HG03342 (cell line): ENCODE measurements around the gene STX18.

Experiments used
- ATAC-seq: cut with Tn5 transposase; IDR thresholded peaks from one replicate; pipeline ENCODE4 v1.9.1; 2021; ENCODE audit warnings: mild to moderate bottlenecking, moderate library complexity; ENCODE audit not compliant: unreplicated experiment

Gene STX18

DNA sequence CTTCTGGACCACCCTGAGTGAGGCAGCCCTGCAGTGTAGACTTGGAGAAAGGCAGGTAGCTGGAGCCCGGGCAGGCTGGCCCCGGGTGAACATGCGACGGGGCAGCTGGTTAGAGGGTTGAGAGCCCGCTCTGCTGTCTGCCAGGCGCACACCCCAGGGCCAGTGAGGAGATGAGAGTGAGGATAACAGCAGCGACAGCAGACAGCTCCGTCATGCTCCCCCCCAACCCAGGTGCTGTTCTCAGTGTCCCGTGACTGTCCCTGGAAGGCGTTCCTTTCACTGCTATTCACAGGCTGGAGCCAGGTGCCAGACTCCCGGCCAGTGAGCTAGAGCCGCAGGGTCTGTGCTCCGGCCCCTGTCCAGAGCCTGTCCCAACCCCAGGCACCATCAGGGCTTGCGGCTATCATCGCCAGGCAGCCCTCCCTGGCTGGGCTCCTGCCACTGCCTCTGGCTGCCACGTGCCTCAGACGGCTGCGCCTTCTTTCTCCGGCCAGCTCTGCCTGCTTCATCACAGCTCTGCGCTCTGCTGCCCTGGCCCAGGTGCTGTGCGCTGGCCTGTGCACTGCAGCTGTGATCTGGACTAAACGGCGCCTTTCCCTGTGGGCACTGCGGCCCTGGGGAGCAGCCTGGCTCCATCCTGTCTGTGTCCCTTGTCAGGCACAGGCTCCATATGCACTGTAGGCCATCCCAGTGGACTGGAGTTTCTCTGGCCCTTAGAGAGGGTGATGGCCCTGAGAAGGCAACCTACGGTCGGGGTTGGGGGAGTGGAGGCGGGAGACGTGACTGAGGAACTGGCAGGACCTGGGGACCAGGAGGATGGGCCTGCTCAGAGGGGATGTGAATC, 135.2 kb downstream of the STX18 start:
- no peak for ATAC-seq

DNA sequence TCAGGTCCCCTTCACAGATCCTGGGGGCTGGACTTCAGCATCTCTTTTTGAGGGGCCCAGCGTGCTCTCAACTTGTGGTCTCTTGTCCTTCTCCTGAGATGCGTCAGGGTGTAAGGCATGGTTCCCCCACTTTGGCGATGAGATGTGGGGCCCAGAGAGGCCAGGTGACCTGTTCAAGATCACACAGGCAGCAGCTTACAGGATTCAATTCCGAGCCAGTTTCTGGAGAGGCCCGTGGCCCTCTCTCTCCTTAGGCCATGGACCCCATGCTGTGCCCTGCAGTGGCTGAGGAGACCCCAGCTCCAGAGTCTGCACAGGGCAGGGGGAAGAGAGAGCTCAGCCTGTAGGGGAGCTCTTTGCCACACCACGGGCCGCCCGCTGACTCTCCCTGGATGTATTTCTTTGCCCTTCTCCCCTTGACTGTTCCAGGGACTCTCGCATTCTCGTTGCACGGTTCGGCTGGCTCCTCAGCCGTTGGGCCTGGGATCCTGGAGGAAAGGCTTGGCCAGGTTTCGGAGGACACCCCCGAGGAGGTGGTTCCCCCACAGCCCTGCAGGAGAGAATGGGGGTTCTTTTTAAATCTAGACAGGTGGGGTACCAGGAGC, 136.4 kb downstream of the STX18 start:
- ATAC-seq, result no peak

DNA sequence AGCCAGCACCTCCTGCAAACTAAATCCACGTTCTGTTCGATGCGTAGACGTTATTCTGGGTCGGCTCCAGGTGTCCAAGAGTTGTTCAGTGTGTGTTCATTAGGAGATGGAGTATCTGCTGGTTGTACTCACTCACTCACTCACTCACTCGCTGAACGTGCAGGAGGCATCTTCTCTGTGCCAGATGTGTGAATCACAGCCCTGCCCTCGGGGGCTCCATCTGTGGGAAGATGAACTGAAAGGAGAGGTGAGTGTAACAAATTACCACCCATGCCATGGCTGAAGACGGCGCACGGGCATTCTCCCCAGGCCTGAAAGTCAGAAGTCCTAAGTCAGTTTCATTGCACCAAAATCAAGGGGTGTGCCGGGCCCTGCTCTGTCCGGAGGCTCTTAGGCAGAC, 138.9 kb downstream of the STX18 start:
- ATAC-seq, result no peak

DNA sequence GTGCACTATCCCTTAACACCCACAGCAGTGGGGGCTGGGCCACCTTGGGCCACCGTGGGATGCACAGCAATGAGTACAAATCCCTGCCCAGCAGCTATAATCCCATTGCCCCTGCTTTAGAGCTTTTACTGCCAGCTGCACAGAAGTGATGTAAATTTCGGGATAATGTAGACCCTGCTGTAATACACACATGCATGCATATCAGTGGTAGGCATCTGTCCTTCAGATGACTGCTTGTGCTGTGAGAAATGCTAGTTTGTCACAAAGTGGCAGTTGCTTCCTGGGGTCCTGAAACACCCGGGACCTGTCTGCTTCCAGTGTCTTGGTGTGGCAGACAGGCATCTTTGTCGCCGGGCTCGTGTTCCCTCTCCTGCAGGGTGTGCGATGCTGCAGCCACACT, 140.8 kb downstream of the STX18 start:
- no peak for ATAC-seq

DNA sequence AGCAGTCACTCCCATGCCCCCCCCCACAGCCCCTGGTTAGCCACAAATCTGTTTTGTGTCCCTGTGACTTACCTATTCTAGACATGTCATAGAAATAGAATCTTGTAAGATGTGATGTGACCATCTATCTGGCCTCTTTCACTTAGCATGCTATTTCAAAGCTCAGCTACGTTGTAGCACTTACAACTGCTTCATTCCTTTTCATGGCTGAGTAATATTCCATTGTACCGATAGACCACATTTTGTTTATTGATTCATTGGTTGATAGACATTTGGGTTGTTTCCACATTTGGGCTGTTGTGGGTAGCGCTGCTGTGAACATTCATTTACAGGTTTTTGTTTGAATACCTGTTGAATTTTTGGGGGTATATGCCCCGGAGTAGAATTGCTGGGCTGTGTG, 143.4 kb downstream of the STX18 start:
- ATAC-seq, result no peak

DNA sequence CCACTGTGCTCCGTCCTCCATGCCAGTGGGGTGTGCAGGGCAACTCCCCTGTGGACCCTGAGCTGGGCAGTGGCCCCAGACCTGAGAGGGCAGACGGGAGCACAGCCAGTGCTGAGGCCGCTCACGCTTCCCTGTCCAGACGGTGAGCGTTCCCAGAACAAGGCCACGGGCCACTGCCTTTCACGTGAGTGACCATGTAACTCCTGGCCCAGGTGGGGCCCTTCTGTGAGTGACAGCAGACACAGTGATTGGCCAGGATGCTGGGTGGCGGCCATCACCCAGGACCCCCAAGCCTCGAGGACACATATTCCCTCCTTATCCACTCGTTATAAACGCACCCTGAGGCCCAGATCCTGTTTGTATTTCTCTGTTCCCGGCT, 144.4 kb downstream of the STX18 start:
- ATAC-seq, result no peak

DNA sequence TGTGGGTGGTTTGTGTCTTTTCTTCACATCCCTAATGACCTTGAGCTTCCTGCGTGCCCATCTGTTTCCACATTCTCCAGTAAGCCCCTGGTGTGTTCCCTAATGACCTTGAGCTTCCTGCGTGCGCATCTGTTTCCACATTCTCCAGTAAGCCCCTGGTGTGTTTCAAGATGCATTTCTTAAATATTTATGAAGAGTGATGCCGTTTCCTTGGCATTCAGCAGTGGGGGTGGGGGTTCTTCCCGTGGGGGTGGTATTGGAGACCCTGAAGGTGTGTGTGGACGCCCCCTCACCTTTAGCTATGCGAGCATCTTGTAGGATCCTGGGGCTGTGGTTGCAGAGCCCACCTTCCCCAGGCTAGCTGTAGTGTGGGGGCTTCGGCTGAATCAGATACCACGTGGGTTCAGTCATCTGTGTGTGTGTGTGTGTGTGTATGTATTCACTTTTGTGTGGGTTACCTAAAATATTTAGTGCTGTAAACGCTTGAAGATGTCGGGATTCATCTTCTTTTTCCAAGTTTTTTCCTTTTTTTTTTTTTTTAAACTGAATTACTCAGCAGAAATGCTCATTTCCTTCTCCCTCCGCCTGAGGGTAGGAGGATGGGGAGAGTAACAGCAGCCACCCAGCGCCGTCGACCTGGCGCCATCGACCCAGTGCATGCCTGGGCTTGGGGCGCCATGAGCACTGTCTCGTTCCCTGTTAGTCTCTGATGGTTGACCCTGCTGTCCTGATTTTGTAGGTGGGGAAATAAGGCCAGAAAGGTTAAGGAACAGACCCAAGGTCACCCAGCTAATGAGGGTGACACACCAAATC, 145.0 kb downstream of the STX18 start:
- no peak for ATAC-seq

DNA sequence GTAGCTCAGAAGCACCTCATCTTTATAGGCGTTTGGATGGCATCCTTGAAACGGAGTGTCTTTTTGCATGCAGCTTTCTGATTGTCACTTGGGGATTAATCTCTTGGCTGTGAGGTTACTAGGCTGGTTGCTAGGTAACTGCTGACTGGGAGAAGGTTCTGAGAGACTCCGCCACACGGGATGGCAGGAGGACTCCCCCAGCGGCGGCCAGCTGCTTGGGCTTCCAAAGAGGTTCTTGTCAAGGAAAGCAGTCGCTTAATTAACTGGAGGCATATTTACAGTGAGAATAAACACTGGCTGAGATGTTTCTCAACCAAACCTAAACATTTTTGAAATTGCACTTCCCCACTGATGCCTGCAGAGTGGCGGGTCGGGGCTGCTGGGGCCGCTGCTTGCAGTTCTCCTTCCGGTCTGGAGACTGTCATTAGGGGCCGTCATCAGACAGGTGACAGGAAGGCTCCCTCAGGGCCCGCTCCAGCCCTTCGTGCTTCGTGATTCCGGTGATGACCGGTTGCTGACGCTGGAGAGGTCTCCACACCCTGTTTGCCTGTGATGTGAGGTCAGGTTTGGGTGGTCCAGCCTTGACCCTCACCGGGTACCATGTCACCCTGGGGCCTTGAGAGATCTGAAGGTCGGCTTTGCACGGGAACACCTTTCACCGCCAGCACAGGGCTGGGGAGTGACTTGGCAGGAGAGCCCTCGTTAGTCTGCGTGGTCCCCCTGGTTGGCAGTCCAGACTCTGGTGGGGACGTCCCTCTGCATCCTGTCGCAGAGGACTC, 145.8 kb downstream of the STX18 start:
- no peak for ATAC-seq

DNA sequence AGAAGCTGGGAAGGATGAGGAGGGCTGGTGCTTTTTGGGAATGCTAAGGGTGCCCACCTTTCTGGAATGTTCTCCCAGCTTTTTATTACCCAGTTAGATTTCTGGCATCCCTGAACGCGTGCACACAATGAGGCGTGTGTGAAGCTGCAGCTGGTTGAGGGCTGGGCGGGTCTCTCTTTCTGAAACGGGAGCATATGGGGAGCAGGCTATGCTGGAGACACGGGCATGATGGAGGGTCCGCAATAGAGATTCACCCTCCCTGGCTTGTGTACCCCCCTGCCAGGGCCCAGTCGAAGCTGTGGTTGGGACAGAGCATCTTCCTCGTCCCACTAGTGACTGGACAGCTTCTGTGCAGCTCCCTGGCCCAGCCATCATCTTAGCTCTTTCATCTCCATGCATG, 146.5 kb downstream of the STX18 start:
- no peak for ATAC-seq

DNA sequence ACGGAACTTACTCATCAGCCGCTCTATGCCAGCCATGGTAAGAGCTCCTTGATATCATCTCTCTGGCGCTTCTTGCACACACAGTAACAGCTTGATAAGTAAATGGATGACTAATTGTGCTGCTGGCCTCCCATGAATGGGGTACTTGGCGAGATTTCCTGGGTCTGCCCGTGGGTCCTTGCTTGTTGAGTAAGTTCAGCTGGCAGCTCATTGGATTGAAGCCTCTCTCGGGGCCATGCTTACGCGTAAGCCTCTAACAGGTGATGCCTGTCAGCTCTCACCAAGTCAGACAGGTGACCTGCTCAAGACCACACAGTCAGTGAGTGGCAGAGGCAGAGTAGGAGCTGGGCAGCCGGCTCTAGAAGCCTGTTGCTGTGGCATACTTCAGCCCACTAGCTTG, 147.2 kb downstream of the STX18 start:
- no peak for ATAC-seq

DNA sequence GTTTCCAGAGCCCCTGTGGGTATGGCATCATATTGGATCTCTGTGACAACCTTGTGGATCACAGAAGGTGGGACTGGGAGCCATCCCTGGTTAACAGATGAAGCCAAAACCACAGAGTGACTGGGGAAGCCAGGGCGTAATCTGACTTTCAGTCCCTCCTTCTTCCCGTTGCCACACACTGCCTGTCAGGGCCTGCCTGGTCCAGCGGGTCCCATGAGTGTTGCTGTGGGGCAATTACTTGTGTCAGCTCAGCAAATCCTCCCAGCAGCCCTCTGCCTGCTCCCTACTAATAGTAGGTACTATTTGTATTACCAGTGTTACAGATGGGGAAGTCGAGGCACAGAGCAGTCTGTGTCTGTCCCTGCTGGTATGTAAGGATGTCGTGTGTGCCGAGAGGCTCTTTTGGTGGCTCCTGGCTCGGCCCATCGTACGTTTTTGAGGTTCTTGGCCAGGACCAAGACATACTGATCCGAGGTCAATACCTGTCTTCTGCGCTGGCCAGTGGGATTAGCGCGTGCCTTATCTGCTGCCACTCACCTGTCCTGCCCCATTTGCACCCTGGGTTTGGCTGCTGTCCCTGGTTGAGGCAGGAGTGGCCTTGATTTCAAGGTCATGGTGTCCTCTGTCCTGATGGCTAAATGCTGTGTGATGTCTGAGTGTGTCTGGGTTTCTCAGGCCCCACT, 149.2 kb downstream of the STX18 start:
- ATAC-seq, result no peak

DNA sequence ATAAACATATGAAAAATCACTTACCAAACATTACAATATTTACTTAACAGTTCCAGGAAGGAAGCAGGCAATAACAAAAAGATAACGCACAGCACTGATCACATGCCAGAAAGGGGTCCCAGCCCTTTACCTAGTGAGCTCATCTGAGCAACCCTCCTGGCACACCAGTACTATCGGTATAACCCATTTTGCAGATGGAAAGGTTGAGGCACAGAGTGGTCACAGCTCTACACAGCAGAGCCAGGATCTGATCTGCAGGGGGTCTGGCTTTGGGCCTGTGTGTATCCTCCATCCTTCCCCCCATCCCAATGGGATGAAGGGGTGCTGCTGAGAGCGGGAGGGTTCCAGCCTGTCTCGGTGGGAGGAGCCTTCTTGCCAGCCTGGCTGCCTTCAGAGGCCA, 150.0 kb downstream of the STX18 start:
- ATAC-seq, result no peak

DNA sequence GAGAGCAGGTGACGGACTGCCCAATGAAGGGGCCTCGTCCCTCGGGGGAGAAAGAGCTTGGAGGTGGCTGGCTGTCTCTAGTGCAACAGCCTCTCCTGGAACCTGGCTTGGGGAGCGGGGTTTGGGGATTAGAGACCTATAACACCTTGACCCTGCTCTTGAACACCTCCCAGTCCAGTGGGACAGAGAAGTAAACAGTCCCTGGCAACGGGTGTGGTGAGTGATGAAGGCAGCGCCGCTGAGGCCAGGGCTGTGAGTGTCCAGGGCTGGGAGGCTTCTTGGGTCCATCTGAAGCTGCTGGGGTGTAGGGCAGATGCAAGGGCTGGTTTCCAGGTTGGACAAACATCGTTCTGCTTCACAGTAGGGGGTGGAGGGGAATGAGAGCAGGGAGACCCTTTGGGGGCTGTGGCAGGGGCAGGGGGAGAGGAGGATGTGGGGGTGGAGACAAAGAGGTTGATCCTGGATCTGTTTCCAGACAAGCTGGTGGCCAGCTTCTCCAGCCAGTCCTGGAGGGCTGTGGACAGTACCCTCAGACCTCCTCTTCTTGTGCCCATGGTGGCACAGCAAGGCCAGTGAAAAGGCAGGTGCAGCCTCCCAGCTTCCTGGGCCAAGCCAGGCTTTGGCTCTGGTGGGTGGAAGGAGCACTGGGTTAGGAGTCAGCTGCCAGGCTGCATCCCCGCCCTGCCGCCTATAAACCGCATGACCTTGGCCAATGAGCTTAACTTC, 151.2 kb downstream of the STX18 start:
- no peak for ATAC-seq

DNA sequence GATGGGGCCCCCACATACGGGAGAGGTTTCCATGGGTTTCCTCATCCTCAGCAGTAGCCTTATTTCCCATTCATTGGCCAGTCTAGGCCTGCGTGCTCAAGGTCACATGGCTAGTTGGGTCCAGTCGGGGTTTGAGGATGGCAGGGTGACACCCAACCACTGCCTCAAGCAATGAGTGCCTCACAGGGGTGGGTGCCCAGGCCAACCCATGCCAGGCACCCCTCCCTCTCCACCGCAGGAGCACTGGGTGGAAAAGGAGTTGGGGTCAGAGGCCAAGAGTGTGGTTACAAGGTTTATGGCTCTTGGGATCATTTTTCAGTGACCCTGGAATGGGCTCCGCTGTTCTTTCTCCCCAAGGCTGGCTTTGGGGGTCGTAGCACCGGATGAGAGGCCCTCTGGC, 151.8 kb downstream of the STX18 start:
- ATAC-seq, result no peak

DNA sequence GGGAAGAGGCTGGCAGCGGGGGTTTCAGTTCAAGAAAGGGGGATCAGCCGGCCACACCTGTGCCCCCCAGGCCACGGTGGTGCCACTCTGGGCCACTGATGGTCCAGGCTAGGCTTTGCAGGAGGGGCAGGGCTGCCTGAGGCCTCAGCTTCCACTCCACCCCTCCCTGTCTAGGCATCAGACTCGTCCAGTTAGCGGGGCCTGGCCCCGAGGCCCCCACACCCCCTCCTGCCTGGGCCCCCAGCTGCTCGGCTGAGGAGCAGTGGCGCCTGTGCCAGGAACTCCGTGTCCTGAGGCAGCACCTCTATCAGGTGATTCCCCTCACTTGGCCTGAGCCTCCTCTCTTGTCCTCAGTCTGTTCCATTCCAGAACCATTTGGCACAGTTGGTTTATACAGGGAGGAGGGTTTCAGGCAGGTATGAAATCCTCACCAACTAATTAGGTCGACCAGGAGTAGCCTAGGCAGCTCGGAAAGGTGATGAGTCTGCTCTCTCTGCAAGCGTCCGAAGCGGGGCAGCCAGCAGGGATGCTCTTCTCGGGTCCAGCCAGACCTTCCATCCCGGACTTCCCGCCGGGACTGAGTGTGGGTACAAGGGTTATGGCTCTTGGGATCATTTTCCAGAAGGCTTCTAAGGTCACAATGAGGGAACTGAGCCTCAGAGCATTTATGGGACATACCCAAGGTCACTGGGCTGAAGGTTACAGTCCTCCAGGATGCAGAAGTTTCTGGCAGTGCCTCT, 152.8 kb downstream of the STX18 start:
- no peak for ATAC-seq

DNA sequence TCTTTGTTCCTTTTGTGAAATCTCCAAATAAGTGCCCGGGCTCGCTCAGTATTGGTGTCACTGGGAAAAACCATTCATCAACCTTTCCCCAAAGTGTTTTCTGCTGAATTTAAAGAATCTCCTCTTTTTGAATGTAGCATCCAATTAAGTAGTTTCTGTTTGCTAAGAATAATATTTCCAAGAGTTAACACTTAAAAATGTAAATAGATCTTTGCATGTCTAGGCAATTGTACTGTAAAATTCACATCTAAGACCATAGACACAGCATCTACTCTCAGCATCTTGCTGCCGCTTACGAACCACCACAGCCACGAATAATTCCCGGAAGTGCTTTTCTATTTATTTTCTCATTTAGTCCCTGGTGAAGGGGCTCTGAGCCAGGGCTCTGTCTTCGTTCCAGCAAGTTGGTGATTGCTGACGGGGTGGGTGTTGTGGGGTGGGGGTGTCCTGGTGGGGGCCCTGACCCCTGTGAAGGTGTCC, 153.5 kb downstream of the STX18 start:
- ATAC-seq, result no peak

DNA sequence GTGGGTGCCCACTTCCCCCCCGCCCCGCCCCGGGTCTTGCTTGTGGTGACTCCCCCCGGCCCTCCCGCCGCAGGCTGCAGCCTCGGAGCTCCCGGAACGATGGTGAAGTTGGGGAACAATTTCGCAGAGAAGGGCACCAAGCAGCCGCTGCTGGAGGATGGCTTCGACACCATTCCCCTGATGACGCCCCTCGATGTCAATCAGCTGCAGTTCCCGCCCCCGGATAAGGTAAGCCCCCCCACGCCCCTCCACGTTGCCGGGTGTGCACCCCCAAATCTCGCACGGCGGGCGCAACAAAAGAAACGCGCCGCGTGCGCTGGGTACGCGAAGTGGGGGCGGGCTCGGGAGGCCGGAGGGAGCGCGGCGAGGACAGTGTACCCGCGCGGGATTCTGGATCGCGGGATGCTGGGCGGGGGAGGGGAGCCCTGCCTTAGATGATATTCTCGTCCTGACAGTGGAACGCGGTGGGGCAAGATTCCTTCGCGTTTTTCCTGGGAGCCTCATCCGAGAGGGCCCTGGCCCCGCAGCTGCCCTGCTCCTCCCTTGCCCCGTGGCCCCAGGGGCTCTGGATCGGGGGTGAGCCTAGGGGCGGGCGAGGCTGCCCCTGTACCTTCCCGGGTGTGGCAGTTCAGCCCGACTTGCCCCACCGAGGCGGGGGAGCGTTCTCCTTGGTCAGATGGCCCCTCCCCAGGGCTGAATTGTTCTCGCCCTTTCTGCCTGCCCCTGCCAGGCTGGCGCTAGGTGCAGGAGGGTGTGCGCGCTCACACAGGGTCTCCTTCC, 154.1 kb downstream of the STX18 start:
- ATAC-seq, result no peak

DNA sequence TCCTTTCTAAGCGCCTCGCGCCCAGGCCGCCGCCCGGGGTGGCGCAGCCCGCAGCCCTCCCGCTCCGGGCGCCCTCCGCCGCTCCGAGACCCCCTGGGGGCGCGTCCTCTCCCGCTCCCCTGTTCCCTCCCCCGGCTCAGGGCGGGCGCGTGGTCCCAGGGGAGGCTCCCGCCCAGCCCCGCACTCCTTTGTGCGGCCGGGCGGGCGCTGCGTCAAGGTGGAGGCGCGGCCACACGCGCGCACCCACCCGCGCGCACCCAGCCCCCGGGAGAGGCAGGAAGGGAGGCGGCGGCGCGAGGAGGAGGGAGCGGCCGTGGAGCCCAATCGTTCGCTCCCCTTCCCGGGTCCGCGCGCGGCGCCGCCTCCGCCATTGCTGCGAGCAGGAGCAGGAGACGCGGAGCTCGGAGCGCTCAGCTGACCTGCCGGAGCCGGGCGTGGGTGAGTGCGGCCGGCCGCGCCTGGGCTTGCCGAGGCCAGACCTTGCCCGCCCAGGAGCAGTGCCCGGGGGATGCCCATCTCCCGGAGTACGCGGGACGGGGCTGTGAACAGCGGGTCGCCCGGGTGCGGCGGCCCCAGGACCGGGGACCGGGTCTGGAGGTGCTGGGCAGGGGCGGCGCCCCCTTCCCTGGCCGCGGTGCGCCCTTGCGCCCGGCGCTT, 155.0 kb downstream of the STX18 start, which contains the start of gene NSG1:
Gene NSG1, plus strand, starts transcription at position 367 of the 657 bp plus-strand sequence. CDS start 528 bp downstream, outside the sequence.
- ATAC-seq, result no peak
